GM18870 (cell line): ENCODE measurements around the gene ASF1A.
A peak's percentile ranks its signal among the peaks of the same experiment; 100 is the strongest.

Source experiments
- ATAC-seq: cut with Tn5 transposase; IDR thresholded peaks from one replicate; pipeline ENCODE4 v1.9.1; 2021; ENCODE audit warnings: moderate library complexity; ENCODE audit not compliant: unreplicated experiment

The ASF1A gene

DNA sequence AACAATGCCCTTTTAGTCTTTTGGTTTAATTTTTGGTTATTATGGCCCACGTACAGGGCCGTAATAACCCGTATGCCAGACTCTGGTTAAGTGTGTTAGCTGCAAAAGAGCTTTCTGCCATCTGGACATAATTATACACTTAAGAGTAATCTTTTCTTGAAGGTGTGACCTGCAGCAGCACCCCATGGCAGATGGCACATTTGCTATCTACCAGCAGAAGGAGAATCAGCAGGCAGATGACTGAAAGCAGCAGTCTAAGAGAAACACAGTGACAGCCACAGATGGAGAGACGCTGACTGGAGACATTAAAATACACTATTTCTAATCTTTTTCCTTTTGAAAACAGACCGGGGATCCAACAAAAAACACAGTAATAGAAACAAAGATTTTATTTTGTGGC lies 18.7 kb downstream of the ASF1A start:
- ATAC-seq, result no peak

DNA sequence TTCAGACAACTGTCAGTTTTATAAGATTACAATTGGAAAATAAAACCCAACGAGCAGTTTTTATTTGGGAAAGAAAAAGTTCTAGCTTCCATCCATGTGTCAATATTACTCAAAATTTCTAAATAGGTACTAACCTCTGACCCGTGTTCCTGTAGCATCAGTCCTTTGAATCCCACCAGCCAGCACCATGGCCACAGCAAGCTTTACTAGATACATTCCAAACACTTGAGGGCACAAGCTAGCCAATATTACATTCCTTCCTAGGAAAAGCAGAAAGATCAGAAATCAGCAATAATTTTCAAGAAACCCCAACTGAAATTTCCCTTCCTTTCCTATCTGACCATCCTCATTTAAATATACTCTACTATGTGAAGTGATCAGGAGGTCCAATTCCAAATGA lies 19.2 kb downstream of the ASF1A start:
- ATAC-seq, result no peak

DNA sequence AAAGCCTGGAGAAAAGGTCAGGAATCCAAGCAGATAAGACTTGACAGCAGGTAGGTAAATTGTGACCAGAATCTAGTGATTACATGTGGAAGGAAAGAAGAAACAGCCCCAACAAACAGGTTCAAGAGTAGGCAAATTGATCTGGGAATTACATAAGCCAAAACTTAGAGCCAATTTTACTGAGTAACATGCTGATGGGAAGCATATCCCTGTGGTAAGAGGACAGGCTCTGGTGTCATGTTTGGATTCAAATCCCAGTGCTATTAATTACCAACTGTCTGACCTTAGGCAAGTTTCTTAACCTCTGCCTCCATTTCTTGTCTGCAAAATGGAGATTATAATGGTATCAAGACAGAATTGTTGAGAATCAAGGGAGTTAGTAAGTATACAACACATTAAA lies 20.6 kb downstream of the ASF1A start:
- no peak for ATAC-seq

DNA sequence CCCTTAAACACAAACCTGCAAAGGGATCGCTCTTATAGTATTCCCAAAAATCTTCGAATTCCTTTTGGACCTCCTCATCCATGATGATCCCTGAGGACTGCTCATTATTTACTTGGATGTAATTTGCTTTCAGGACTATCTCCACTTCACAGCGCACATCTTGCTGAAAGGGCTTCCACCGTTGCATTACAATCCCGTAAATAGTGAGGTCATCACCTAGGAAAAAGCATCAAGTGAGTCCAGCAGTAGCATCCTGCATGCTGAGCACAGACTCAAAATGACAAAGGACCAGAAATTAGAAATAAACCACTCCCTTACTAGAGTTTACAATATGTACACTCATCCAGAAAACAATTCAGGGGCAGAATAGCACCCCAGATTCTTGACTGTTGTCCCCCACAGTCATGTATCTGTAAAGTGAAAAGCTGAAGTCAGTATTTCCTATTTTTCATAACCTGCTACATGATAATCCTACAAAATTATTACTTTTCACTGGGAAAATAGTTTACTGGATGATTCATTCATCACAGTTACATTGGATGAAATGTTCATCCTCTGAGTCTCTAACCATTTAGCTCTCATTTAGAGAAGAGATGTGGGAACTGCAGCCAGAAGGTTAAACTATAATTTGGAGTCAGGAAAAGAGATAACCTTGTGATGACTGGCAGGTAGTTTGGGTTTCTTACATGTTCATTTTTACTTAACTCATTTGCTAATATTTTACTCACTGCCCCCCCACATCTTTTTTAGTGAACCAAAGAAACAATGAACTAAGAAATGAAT lies 23.8 kb downstream of the ASF1A start:
- no peak for ATAC-seq

DNA sequence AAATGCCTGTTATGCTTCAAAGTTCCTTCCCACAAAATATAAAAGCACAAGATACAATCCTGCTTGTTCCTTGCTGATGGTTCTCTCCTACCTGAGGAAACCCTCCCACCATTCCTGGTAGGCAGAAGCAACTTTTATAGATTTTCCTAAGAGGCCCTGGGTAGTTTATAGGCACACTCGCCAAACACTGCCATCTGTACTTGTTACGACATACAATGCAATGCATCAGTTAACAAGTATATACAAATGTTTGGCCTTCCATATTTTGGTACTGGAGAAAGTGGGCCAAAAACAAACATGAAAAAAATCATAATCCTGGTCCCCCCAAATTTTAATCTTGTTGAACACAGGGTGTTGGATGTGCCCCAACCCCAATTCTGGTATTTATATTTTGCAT lies 24.4 kb downstream of the ASF1A start:
- ATAC-seq, result no peak

DNA sequence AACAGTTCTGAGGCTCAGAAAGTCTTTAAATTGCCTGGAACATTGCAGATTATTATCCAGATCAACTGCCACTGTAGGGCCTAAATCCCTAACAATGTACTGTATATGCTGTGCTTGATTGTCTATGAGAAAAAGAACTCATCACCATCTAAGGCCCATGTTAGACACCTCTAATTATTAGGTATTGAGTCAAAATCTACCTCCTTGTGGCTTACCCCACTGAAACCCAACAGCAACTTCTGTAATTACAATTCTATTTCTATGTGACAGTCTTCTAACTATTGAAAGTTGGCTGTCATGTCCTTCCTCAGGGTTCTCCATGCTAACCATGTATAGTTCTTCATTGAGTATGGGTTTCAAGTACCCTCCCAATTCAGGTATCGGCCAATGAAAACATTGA lies 27.1 kb downstream of the ASF1A start:
- ATAC-seq, result no peak

DNA sequence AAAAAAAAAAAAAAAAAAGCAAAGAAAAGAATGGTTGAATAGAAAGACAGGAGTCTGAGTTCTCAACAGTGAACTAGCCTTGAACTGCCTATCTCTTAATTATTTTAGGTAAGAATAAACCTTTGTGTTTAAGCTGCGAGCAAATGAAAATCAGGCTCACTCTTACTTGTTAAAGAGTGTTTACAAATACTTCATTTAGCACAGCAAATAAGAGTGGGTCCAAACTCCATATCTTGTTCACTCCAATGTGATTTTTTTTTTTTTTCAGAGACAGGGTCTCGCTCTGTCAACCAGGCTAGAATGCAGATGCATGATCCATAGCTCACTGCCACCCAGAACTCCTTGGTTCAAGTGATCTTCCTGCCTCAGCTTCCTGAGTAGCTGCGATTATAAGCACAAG lies 29.1 kb downstream of the ASF1A start:
- no peak for ATAC-seq

DNA sequence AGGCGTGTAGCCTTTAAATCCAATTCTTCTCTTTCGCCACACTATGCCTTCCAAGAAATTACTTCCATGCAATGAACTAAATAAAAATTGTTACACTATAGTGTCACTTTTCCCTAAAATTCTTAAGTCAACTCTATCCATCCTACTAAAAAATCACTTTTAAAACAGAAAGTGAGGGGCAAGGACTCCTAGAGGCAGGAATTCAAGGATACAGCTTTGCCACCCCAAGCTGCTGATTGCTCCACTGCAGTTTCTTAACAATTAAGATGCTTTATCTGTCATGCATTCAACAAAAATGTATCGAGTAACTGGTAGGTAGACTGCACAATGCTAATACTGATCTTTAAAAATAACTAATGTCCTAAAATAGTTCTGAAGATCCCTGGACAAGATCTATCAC lies 36.7 kb downstream of the ASF1A start:
- ATAC-seq, result no peak

DNA sequence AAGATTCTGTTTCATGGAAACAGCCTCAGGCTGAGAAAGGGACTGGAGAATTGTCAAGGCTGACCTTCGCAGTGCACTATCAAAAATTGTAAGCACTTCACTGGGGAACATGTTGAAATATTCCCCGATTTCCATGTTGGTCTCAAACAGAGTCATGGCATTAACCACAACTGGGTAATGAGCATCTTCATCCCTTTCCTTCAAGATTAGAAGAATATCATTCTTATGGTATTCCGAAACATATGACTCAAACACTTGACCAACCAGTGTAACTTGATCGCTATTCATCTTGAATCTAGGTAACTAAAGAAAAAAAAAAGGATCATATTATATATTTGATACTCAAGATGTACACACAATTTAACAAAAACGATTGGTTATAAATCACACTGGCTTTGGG lies 37.5 kb downstream of the ASF1A start:
- no peak for ATAC-seq

DNA sequence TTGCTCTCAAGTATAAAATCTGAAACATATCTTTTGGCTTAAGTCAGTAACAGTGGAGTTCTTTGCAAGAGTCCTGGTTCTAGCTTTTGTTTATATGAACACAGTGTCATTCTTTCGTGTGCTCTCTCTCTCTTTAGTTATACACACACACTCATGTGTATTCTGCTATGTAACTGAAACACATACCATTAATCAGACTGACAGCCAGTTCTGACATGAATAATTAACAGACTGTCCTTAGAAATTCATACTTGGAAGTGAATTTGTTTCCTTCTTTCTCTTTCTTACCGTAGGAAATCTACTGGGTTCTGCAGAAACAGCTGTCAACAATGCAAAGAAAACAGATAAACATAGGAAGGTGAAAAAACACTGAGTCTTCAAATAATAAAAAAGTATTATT lies 38.5 kb downstream of the ASF1A start:
- ATAC-seq, result no peak

DNA sequence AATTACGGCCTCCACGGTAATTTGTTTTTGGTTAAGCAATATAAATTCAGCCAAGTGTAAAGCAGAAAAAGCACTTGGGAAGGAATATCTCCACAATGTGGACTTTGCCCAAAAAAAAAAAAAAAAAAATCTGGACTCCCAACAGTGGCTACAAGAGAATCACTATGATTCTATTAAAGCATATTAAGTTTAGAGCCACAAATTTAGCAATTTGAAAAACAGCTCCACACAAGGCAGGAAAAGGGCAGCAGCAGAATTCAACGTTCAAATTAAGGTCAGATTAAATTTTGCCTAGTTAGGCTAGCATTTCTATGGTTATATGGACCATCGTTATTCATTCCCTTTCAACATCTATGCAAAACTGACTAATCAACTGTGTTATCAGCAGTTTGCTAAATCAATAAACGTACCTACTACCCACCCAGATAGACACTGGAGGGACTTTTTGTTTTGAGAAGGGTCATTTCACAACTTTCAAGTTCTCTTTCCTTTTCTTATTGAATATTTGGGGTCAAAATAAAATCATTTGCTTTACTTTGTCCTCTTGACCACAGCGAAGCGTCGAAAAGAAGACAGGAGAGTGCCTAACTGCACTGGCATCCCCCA lies 40.0 kb downstream of the ASF1A start:
- peak; percentile 20 for ATAC-seq

DNA sequence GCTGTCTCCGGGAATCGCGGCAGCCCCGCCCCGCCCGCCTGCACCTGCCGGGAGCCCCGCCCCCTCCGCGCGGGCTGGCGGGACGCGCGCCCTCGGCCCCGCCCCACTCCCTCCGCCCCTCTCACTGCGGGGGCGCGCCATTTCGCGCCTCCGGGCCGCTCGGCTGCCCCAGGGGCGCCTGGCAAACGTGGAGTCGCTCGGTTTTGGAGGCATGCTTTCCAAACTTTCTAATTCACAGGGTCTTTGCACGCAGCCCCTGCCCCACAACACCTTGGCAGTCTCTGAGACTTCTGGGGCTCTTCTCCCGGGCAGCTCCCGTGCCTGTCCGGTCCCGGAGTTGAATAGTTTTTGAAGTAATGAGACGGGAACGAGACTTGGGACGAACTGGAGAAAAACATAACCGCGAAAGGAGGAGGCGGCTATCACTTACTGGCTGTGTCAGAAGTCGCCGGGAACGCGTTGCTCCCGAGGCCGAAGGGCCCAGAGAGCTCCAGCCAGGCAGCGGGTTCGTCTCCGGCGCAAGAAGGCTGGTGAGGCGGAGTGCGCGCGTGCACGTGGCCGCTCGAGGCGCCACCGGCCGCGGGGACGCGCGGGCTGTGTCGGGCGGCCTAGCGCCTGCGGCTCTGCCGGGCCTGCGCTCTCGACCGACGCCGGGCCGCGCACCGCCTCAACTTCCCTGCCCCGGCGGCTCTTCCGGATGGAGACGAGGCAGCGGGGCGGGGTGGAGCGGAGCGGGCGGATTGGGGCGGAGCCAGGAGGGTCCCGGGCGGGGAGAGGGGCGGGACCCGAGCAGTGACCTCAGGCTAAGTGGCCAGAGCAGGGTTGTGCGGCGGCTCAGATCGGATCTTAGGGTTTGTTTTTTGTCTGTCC lies 40.7 kb downstream of the ASF1A start, which contains the start of gene MCM9:
MCM9 (minus strand) TSS at position 699 of the 870 bp plus-strand sequence. CDS start 3,436 bp downstream, outside the sequence.
- peak; percentile 90 for ATAC-seq

DNA sequence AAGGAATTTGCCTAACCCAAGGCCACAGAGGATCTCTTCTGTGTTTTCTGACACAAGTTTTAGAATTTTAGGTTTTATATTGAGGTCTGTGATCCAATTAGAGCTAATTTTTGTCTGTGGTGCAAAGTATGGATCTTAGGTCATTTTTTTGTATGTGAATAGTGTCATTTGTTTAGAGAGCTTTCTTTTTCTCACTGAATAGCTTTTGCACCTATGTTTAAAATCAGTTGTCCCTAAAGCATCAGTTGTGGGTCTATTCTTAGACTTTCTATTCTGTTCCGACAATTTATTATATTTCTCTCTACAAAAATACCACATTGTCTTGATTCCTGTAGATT lies 41.3 kb downstream of the ASF1A start:
- ATAC-seq, result peak; percentile 33

DNA sequence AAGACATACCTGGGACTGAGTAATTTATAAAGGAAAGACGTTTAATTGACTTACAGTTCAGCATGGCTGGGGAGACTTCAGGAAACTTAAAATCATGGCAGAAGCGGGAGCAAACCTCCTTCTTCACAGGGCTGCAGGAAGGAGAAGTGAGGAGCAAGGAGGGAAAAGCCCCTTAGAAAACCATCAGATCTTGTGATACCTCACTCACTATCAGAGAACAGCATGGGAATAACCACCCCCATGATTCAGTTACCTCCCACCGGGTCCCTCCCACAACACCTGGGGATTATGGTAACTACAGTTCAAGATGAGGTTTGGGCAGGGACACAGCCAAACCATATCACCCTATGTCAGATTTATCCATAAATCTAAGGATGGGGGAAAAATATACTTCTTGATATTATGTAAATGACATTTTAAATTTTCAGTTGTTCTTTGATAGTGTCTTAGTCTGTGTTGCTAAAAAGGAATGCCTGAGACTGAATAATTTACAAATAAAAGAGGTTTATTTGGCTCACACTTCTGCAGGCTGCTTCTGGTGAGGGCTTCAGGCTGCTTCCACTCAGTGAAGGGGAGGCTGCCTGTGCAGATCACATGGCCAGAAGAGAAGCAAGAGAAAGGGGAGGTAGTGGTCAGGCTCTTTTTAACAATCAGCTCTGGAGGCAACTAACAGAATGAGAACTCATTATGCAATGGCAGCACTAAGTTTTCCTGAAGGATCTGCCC lies 42.2 kb downstream of the ASF1A start:
- no peak for ATAC-seq

DNA sequence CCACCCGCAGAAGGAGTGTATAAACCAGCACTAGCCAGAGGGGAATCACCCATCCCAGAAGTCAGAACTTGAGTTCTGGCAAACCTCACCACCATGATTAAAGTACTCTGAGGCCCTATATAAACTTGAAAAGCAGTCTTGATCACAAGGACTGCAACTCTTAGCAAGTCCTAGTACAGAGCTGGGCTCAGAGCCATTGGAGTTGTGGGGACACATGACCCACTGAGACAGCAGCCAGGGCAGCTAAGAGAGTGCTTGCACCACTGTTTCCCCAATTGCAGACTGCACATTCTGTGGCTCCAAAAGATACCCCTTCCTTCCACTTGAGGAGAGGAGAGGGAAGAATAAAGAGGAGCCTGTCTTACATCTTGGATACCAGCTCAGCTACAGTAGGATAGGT lies 45.7 kb downstream of the ASF1A start:
- no peak for ATAC-seq

DNA sequence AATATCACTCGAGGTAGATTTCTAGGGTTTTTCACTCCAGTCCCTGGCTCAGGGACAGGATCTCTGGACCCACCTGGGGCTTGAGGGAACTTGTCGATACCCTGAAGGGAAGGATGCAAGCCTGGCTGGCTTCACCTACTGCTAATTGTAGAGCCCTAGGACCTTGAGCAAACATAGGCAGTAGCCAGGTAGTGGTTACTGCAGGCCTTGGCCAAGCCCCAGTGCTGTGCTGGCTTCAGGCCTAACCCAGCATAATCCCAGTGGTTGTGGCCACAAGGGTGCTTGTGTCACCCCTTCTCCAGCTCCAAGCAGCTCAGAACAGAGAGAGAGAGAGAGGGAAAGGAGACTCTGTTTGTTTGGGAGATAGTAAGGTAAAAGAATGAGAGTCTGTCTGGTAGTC lies 46.8 kb downstream of the ASF1A start:
- no peak for ATAC-seq

DNA sequence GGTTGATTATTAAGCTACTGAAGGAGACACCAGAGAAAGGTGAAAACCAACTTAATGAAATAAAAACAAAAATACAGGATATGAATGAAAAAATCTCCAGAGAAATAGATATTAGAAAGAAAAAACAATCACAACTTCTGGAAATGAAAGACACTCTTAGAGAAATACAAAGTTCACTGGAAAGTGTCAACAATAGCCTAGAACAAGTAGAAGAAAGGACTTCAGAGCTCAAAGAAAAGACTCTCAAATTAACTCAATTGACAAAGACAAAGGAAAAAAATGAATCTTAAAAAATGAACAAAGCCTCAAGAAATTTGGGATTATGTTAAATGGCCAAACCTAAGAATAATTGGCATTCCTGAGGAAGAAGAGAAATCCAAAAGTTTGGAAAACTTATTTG lies 51.3 kb downstream of the ASF1A start:
- no peak for ATAC-seq

DNA sequence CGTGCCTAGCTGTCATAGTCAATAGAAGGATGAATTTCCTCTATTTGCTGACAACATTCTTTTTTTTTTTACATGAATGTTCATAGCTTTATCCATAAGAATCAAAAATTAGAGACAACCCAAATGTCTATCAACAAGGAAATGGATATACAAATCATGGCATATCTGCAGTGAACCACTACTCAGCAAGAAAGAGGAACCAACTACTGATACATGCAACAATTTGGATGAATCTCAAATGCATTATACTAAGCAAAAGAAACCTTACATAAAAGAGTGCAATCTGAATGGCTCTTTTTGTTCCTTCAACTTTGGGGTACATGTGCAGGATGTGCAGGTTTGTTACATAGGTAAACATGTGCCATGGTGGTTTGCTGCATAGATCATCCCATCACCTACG lies 58.7 kb downstream of the ASF1A start:
- no peak for ATAC-seq

DNA sequence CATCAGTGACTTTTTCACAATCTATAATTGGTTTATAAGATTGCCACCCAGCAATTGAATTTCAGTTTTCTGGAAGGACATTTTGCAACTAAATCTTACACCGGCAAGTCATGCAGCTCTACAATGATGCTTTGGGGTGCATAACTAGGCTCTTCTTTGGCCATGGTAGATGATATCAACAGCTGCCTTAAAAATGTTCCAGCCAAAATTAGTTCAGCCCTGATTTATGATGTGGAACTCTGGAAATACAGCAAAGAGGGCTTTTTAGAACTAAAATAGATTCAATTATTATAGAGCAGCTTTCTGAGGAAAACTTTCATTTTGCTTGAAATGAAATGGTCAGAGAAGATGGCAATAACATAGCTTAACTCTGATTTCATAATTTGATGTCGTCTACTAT lies 59.4 kb downstream of the ASF1A start:
- no peak for ATAC-seq
